ENCODE data around the gene OSBPL10.

DNA sequence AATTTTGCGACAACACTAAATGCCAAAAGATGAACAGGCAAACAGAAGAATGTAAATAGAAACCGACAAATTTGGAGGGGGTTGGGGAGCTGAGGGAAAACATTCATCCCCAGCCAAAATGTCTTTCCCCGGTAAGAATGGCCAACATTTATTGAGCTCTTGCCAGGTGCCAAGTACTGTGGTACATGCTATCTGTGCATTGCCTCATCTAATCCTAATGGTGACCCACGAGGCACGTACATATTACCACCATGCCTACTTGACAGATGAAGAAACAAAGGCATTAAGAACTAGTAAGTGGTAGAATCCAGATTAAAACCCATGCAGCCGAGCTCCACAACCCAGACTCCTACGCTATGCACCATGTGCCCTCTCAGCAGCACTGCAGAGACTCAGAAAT lies 242.7 kb downstream of the OSBPL10 start:
- TF ChIP-seq, protein P1, sequence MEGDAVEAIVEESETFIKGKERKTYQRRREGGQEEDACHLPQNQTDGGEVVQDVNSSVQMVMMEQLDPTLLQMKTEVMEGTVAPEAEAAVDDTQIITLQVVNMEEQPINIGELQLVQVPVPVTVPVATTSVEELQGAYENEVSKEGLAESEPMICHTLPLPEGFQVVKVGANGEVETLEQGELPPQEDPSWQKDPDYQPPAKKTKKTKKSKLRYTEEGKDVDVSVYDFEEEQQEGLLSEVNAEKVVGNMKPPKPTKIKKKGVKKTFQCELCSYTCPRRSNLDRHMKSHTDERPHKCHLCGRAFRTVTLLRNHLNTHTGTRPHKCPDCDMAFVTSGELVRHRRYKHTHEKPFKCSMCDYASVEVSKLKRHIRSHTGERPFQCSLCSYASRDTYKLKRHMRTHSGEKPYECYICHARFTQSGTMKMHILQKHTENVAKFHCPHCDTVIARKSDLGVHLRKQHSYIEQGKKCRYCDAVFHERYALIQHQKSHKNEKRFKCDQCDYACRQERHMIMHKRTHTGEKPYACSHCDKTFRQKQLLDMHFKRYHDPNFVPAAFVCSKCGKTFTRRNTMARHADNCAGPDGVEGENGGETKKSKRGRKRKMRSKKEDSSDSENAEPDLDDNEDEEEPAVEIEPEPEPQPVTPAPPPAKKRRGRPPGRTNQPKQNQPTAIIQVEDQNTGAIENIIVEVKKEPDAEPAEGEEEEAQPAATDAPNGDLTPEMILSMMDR (conservative IDR thresholded peaks at IDR 0.05; ENCODE audit: low read length) = no peak
- TF ChIP-seq EZH2phosphoT487 (IDR thresholded peaks at IDR 0.05; ENCODE audit: borderline replicate concordance) = no peak

Data from Loucy (cell line).